GM12865 (cell line): ENCODE data around the gene SLX9.

Experiments used
- DNase-seq: peaks from one replicate; pipeline ENCODE4 v3.0.0; 2010; ENCODE audit warnings: low read depth
- H3K4me3 ChIP-seq: 2 replicates; pipeline ENCODE4 v1.5.1; 2011; ENCODE audit warnings: mild to moderate bottlenecking, low read depth, low read length, control low read depth
- CTCF ChIP-seq: IDR thresholded peaks from 2 replicates; pipeline ENCODE4 v1.5.1; 2011; ENCODE audit warnings: low read length, control low read depth, low read depth, inconsistent platforms; ENCODE audit not compliant: insufficient read depth; ENCODE audit errors: missing control alignments

The SLX9 gene

GRCh38 chr21:44929242-44929798 is 10.5 kb upstream of the SLX9 start:
- no peak for TF ChIP-seq CTCF
- peak; percentile 42 for DNase-seq
- H3K4me3 ChIP-seq = peak overlapping the region; percentile 82

- DNase-seq = peak; percentile 54
- H3K4me3 ChIP-seq = peak overlapping the region; percentile 82
- no peak for TF ChIP-seq CTCF
These were observed 9.9 kb upstream of the SLX9 start for GRCh38 chr21:44929799-44930542.

DNA sequence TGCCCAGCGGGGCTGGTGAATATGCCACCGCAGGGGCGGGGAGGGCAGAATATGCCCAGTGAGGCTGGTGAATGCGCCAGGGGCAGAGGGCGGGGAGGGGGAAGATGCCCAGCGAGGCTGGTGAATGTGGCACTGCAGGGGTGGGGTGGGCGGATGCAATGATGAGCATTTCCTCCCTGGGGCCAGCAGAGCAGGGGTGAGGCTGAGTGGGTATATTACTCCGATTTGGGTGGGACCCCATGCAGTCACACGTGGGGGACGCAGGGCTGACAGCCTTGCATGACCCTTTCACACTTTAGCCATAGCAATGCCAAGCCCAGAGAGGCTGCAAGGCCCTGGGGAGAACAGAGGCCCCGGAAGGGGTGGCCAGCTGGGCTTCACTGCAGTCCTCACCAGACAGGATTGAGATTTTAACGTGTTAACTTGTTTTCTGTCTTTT is 9.3 kb upstream of the SLX9 start:
- peak overlapping the region; percentile 82 for H3K4me3 ChIP-seq
- peak; percentile 47 for DNase-seq

GRCh38 chr21:44931137-44931500 is 8.7 kb upstream of the SLX9 start:
- peak; percentile 86 for DNase-seq
- H3K4me3 ChIP-seq = peak overlapping the region; percentile 82
- no peak for TF ChIP-seq CTCF

More for the DNA sequence above, 9.3 kb upstream of the SLX9 start:
- TF ChIP-seq CTCF = no peak

- peak; percentile 40 for DNase-seq
- no peak for TF ChIP-seq CTCF
- H3K4me3 ChIP-seq = peak overlapping the region; percentile 82
These were observed 8.1 kb upstream of the SLX9 start for GRCh38 chr21:44931501-44932407.

DNA sequence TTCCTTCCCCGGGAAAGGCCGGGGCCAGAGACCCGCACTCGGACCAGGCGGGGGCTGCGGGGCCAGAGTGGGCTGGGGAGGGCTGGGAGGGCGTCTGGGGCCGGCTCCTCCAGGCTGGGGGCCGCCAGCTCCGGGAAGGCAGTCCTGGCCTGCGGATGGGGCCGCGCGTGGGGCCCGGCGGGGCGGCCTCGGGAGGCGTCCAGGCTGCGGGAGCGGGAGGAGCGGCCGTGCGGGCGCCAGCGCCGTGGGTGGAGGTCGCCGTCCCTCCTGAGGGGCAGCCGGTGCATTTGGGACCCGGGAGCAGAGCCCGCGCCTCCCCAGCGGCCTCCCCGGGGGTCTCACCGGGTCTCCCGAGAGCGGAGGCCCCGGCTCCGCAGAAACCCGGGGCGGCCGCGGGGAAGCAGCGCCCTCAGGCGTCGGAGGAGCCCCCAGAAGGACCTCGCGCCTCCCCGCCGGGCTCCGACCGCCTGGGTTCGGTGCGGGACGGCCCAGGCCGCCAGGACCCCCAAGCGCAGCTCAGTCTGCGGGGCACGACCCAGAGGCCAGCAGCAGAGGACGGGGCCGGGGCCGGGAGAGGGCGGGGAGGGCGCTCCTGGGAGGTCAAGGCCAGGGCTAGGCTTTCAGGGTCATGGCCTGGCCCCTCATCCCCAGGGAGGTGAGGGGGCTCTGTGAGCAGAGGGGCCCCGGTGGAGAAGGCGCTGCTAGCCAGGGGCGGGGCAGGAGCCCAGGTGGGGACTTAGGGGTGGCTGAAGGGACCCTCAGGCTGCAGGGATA is 7.2 kb upstream of the SLX9 start:
- peak; percentile 68 for DNase-seq
- peak overlapping the region; percentile 82 for H3K4me3 ChIP-seq
- TF ChIP-seq CTCF = peak; percentile 66
